Measurements from ENCODE around the gene MS4A15.

The MS4A15 gene

DNA sequence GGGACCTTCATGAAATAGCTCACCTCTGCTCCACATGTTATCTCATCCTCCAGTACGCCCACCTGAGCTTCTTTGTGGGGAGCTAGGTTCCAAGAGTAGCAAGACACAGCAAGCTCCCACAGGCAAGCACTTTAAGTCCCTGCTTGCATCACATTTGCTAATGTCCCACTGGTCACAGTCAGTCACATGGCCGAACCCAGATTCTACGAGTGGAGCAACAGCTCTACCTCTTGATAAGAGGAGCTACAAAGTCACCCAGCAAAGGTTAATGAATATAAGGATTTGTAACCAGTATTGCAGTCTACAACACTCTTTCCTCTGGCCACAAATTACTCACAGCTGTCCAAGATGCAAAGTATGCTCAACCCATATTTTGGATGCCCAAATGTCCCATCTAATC is 15.2 kb upstream of the MS4A15 start:
- TF ChIP-seq GATA3 (IDR thresholded peaks at IDR 0.05; ENCODE audit: low read depth, low read length) (no peak), GATA2 (IDR thresholded peaks at IDR 0.05; ENCODE audit: low read depth, low read length) (no peak)

DNA sequence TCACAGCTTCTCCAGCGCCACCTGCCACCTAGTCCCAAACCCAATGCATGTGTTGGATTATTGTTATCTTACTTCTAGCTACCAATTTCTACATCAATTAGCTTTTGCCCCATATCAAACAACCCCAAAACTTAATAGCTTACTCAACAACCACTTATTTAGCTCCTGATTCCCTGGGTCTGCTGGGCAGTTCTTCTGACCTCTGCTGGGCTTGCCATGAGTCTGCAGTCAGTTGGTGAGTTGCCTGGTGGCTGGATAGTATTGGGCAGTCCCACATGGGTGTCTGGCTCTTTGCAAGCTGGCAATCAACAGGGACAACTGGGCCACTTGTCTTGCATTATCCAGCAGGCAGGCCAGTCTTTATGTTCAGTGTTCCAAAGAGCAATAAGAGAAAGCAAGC is 13.6 kb upstream of the MS4A15 start:
- TF ChIP-seq GATA2 (IDR thresholded peaks at IDR 0.05; ENCODE audit: low read depth, low read length) (no peak), GATA3 (IDR thresholded peaks at IDR 0.05; ENCODE audit: low read depth, low read length) (no peak)

DNA sequence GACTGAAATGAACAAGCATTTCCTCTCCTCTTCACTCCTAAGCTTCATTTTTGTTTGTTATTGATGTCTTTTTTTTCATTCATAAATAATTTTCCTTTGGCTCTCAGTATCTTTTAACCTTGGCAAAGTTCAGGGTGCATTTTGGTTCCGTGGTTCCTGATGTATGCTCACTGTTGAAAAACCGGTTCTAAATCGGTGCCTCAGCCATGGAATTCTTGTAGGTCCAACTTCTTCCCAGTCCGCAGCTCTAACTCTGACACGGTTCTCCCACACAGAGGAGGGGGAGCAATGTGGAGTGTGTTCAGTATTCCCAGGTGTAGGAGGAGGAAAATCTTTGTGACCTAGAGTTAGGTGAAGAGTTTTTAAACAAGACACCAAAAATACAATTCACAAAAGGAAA is 12.6 kb upstream of the MS4A15 start:
- TF ChIP-seq GATA3 (IDR thresholded peaks at IDR 0.05; ENCODE audit: low read depth, low read length) (no peak), GATA2 (IDR thresholded peaks at IDR 0.05; ENCODE audit: low read depth, low read length) (no peak)

DNA sequence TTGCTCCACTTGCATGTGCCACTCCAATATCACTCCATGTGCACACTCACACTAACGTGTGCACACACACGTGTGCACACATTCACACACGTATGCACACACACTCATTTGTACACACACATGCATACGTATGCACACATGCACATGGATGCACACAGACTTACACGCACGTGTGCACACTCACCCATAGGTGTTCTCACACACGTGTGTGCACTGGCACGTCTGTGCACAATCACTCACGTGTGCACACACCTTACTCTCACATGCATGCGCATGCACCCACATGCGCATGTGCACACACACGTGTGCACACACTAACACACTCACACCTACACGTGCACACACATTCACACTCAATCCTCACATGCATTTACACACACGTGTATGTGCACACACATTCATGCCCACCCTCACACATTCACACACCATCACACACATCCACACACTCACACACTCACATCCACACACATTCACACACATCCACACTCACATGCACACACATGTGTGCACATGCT is 9.3 kb upstream of the MS4A15 start:
- TF ChIP-seq GATA3 (IDR thresholded peaks at IDR 0.05; ENCODE audit: low read depth, low read length), result no peak
- no peak for TF ChIP-seq GATA2 (IDR thresholded peaks at IDR 0.05; ENCODE audit: low read depth, low read length)

DNA sequence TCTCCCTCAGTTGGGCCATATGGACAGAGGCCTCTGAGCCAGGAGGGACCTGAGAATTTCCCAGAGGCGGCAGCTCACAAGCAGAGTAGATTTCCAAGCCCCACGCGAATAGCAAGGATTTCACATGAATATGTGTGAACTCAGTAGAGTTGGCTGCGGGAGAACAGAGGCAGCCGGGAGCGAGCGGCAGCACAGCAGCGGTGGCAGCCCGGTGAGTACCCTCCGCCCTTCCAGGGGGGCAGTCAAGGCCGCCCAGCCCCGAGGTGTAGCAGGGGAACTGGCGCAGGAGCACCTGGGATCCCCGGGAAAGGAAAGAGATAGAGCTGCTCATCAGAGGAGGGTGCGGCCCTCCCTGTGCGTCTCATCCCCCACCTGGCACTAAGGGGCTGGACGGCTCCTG is 8.4 kb upstream of the MS4A15 start:
- no peak for TF ChIP-seq GATA2 (IDR thresholded peaks at IDR 0.05; ENCODE audit: low read depth, low read length)

DNA sequence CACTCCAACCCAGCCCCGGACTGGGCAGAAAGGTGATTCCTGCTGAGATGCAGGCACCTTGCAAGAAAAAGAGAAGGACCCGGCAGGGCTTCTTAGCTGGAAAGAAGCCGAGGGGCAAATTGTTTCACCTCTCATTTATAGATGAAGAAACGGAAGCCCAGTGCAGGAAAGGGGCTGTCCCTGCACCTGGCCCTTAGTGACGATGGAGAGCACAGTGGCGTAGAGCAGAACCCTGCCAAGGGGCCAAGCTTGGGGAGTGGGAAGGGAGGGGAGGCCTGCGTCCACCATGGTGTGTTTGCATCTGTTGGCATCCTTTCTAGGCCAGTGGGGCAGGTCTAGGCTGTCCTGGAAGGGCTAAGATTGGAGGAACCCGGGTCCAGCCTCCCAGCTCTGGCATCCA is 7.8 kb upstream of the MS4A15 start:
- TF ChIP-seq GATA3 (IDR thresholded peaks at IDR 0.05; ENCODE audit: low read depth, low read length) (no peak), GATA2 (IDR thresholded peaks at IDR 0.05; ENCODE audit: low read depth, low read length) (no peak)

DNA sequence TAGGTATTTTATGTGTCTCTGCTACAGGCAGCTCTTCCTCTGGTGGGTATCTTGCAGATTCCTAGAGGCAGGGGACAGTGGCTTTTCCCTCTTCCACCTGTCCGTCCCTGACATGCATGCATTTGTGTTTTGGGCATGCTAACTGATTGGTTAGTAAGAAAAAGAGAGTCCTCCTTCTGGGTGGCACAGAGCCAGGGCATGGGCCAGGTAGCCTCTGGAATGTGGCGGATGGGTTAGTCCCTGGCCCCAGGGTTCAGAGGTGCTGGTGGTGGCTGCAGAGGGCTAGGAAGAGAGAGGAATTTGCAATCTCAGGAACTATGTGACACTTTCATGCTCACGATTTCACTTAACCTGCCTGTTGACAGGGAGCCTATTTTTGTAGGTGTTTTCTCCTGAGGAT is 5.8 kb upstream of the MS4A15 start:
- TF ChIP-seq GATA3 (IDR thresholded peaks at IDR 0.05; ENCODE audit: low read depth, low read length) (no peak), GATA2 (IDR thresholded peaks at IDR 0.05; ENCODE audit: low read depth, low read length) (no peak)

DNA sequence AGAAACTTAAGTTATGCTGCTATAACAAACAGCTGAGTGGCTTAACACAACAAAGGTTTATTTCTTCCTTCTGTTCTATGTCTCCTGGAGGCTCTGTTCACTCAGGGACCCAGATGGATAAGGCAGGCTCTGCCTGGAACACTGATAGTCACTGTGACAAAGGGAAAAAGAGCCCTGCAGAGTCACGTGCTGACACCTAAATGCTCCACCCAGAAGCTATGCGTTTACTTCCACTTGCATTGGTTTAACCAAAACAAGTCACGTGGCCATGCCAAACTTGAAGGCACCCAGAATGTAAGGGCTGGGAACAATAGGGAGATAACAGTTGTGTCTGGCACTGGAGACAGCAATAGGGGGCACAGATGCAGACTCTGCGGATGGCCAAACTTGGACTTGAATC is 3.4 kb upstream of the MS4A15 start:
- TF ChIP-seq GATA2 (IDR thresholded peaks at IDR 0.05; ENCODE audit: low read depth, low read length) (no peak), GATA3 (IDR thresholded peaks at IDR 0.05; ENCODE audit: low read depth, low read length) (no peak)

DNA sequence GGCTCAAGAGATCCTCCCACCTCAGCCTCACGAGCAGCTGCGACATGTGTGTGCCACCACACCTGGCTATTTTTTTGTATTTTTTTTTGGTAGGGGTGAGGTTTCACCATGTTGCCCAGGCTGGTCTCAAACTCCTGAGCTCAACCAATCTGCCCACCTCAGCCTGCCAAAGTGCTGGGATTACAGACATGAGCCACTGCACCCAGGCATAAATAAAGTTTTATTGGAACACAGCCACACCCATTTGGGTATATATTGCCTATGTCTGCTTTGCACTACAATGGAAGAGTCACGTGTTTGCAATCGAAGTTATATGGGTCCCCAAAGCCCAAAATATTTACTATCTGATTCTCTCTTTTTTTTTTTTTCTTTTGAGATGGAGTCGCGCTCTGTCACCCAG is 1.8 kb upstream of the MS4A15 start:
- no peak for TF ChIP-seq GATA3 (IDR thresholded peaks at IDR 0.05; ENCODE audit: low read depth, low read length)
- no peak for TF ChIP-seq GATA2 (IDR thresholded peaks at IDR 0.05; ENCODE audit: low read depth, low read length)

DNA sequence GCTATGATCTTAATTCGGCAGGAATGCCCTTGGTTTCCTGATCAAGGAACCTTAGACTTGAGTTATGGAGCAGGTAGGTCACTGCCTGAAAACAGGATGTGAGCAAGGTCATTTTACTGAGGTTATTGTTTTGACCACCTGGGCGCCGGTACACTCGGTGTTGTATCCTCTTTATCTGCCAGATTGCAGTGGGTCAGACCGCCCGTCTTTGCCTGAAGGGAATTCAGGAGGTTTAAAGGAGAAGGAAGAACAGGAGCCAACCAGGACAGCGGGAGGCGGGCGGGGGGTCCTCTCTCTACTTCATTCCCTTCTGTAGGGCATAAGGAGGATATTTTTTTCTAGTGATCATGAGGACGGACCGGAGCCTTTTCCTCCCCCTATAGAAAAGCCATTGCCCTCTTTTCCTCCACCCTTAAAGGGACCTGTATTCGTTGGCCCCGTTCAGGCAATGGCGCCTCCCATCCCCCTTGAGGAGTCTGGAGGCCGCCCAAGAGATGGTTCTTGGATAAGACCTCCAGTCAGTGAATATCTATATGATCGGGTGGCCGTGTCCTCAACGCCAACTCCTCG is 649 bp downstream of the MS4A15 start:
- TF ChIP-seq GATA2 (IDR thresholded peaks at IDR 0.05; ENCODE audit: low read depth, low read length), result no peak
- TF ChIP-seq GATA3 (IDR thresholded peaks at IDR 0.05; ENCODE audit: low read depth, low read length), result no peak

DNA sequence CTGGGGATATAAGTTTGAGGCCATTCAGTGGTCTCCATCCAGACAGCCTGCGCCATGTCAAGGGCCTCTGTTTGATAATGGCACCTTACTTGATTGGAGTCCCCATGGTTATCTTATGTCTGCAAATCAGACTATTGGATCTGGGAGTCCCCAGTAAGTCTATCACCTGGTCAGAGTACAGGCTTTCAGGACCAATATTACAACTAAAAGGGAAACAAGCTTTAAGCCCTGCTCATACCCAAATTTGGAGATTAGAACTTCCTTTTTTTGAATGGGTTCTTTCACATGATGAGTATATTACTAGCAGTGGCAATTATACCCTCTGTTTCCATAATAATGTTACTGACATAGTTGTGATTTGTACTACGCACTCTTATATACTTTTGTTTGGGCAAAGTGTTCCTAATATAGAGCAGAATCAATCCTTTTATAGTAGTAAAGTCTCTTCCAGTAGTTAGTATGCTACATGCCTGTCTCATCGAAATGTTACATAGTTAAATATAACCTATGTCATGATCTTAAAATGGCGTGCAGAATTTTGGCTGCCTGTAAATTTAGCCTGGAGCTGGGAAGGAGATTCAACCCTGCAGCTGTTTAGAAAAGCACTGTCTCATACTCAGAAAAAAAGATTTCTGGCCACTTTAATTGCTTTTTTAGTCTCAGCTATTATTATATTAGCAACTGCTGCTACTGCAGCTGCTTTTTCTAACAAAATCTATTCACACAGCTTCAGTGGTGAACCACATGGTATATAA is 4.9 kb downstream of the MS4A15 start:
- TF ChIP-seq GATA2 (IDR thresholded peaks at IDR 0.05; ENCODE audit: low read depth, low read length), result no peak
- no peak for TF ChIP-seq GATA3 (IDR thresholded peaks at IDR 0.05; ENCODE audit: low read depth, low read length)

DNA sequence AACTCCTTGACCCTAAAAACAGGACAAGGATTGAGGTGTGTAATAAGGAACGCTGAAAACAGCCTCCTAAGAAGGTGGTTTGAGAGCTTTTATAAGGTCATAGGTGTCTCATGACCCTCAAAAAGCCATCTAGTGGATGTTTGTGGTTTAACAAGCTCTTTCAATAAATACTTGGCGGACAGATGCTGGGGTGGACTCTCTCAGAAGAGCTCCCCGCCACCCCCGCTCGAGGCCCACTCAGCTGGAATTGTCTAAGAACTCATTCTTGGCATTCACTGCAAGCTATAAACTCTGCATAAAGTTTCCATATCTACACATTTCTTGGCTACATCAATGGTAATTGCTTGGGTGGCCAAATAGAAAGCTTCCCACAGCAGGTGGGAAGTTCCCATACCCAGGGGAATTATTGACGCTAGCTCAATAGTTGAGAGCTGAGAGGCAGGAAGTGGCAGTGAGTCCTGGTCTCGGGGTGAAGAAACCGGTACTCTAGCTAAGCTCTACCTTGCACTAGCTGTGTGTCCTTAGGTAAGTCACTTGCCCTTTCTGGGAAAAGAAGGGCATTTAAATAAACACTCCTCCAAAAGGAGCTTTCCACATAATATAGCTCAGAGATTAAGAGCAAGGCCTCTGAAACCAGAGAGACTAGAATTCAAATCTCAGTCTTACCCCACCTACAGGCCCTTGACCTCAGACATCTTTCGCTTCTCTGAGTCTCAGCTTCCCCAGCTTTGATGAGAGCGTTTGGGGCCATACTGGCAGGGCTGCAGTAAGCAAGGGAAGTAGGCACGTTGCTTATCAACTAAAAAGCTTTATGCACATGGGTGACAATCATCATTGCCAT is 6.4 kb downstream of the MS4A15 start:
- no peak for TF ChIP-seq GATA2 (IDR thresholded peaks at IDR 0.05; ENCODE audit: low read depth, low read length)
- no peak for TF ChIP-seq GATA3 (IDR thresholded peaks at IDR 0.05; ENCODE audit: low read depth, low read length)

DNA sequence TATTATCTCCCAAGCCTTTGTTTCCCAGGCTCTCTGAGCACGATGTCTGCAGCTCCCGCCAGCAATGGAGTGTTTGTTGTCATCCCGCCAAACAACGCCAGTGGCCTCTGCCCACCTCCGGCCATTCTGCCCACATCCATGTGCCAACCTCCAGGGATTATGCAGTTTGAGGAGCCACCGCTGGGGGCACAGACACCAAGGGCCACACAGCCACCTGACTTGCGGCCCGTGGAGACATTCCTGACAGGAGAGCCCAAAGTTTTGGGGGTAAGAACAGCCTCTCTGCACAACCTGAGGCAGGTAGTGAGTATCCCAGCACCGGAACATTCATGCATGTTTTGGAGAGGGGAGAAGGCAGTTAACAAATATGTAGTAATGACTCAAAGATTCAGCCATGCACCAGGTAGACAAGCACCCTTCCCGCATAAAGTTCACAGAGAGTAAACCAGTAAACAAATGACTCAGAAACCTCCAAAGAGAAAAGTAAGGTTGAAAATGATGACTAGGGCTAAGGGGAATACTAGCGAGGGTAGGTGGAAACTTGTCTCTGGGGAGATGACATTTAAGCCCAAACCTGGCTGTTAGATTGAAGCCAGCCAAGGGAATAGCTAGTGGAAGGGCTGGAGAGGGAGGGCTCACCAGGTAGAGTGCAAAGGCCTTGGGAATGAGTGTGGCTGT is 7.2 kb downstream of the MS4A15 start:
- TF ChIP-seq GATA2 (IDR thresholded peaks at IDR 0.05; ENCODE audit: low read depth, low read length) (no peak), GATA3 (IDR thresholded peaks at IDR 0.05; ENCODE audit: low read depth, low read length) (no peak)

DNA sequence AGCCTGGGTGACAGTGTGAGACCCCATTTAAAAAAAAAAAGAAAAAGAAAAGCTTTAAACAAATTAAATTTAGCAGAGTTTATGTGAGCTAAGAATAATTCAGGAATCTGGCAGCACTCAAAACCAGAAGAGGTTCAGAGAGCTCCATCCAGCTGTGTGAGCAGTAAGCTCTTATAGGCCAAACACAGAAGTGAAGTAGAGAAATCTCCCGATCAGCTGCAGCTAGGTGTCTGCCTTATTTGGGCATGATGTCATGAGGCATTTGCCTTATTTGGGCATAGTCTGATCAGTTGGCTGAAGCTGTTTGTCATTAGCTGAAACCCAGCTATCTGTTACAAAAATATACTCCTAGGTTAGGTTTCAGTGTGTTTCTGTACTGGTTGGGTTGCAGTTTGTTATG is 8.2 kb downstream of the MS4A15 start:
- TF ChIP-seq GATA3 (IDR thresholded peaks at IDR 0.05; ENCODE audit: low read depth, low read length), result no peak
- no peak for TF ChIP-seq GATA2 (IDR thresholded peaks at IDR 0.05; ENCODE audit: low read depth, low read length)
